Progenitor cell of endocrine pancreas (in vitro differentiated cells): Measurements from ENCODE around the gene ARHGAP1. TPM values are rescaled to one million over a fixed set of nuclear protein-coding genes. Genes with fewer than 3 reads are reported as not detected.

ENCODE experiments used
- DNase-seq: peaks from one replicate; pipeline ENCODE4 v3.0.0; 2021; ENCODE audit warnings: low spot score; ENCODE audit not compliant: unreplicated experiment
- H3K27ac Mint-ChIP-seq: 2 replicates; pipeline ENCODE4 v1.8.0; 2021; ENCODE audit warnings: mild to moderate bottlenecking, moderate library complexity, mixed read lengths
- H3K27me3 Mint-ChIP-seq: 2 replicates; pipeline ENCODE4 v1.8.0; 2021; ENCODE audit warnings: mixed read lengths
- H3K36me3 Mint-ChIP-seq: 2 replicates; pipeline ENCODE4 v1.8.0; 2022; ENCODE audit warnings: mixed read lengths; ENCODE audit not compliant: insufficient read depth
- H3K4me1 Mint-ChIP-seq: 2 replicates; pipeline ENCODE4 v1.8.0; 2021; ENCODE audit warnings: low read depth, mixed read lengths
- H3K4me3 Mint-ChIP-seq: 2 replicates; pipeline ENCODE4 v1.8.0; 2021; ENCODE audit warnings: low read depth, mild to moderate bottlenecking, moderate library complexity, mixed read lengths
- H3K9me3 Mint-ChIP-seq: 2 replicates; pipeline ENCODE4 v1.8.0; 2021; ENCODE audit warnings: low read depth, mixed read lengths
- CTCF ChIP-seq: fragments of 200-600 bp; sonication (generic); IDR thresholded peaks from one replicate; pipeline ENCODE4 v1.5.0; 2021; ENCODE audit warnings: antibody characterized with exemption, mild to moderate bottlenecking; ENCODE audit not compliant: unreplicated experiment
- total RNA-seq: library from RNA; stranded (reverse); gene quantifications from 2 replicates; pipeline ENCODE4 v1.2.1, GENCODE V29; 2021

ARHGAP1 gene
- total RNA-seq, 1 donor from 2014 or later = 39.8 TPM

GRCh38 chr11:46695345-46696211, 4.8 kb downstream of the ARHGAP1 start:
- no peak for DNase-seq
- no peak for TF ChIP-seq CTCF
- Mint-ChIP-seq H3K27me3 (no peaks in the 10 kb centered on the region), H3K36me3 (peaks cover 5% of the 10 kb centered on the region), H3K27ac (no peak overlapping the region), H3K4me3 (no peak overlapping the region), H3K9me3 (no peaks in the 10 kb centered on the region), H3K4me1 (peaks cover 10% of the 10 kb centered on the region)

- H3K27me3 Mint-ChIP-seq = no peaks in the 10 kb centered on the region
- no peak overlapping the region for H3K4me3 Mint-ChIP-seq
- no peak for TF ChIP-seq CTCF
- H3K9me3 Mint-ChIP-seq = no peaks in the 10 kb centered on the region
- H3K4me1 Mint-ChIP-seq = peaks cover 6% of the 10 kb centered on the region
- peaks cover 6% of the 10 kb centered on the region for H3K36me3 Mint-ChIP-seq
- no peak for DNase-seq
- H3K27ac Mint-ChIP-seq = no peak overlapping the region
Measured at GRCh38 chr11:46694607-46695006, 5.8 kb downstream of the ARHGAP1 start.

- TF ChIP-seq CTCF = no peak
- Mint-ChIP-seq H3K4me3 (no peak overlapping the region), H3K9me3 (no peaks in the 10 kb centered on the region), H3K27ac (no peak overlapping the region), H3K4me1 (peaks cover 4% of the 10 kb centered on the region), H3K27me3 (no peaks in the 10 kb centered on the region), H3K36me3 (peaks cover 7% of the 10 kb centered on the region)
- no peak for DNase-seq
Measured at GRCh38 chr11:46694072-46694471, 6.3 kb downstream of the ARHGAP1 start.

- Mint-ChIP-seq H3K27me3 (no peaks in the 10 kb centered on the region), H3K27ac (no peak overlapping the region), H3K9me3 (no peaks in the 10 kb centered on the region), H3K4me1 (peaks cover 4% of the 10 kb centered on the region), H3K4me3 (no peak overlapping the region), H3K36me3 (peaks cover 7% of the 10 kb centered on the region)
- TF ChIP-seq CTCF = no peak
- DNase-seq = no peak
Measured at GRCh38 chr11:46693597-46694012, 6.8 kb downstream of the ARHGAP1 start.

GRCh38 chr11:46692450-46692849, 8.0 kb downstream of the ARHGAP1 start:
- no peak for TF ChIP-seq CTCF
- Mint-ChIP-seq H3K27me3 (no peaks in the 10 kb centered on the region), H3K9me3 (no peaks in the 10 kb centered on the region), H3K27ac (no peak overlapping the region), H3K4me1 (no peaks in the 10 kb centered on the region), H3K4me3 (no peak overlapping the region), H3K36me3 (peaks cover 7% of the 10 kb centered on the region)
- DNase-seq = no peak
